RWPE2 (cell line): ENCODE measurements around the gene CIB4.

Experiments used
- ATAC-seq: fragments of 200-7000 bp; cut with Tn5 transposase; 3 replicates; pipeline ENCODE4 v1.9.1; 2021; ENCODE audit warnings: low read depth
- DNase-seq: peaks from one replicate; pipeline ENCODE4 v3.0.0-alpha.2; 2020; ENCODE audit warnings: low spot score
- H3K27ac ChIP-seq: fragments of 450-650 bp; 2 replicates; pipeline ENCODE4 v1.5.1; 2017; ENCODE audit warnings: mild to moderate bottlenecking; ENCODE audit not compliant: poor library complexity, severe bottlenecking
- H3K27me3 ChIP-seq: fragments of 250-450 bp; sonication (Bioruptor Pico); 2 replicates; pipeline ENCODE4 v1.5.1; 2021; ENCODE audit warnings: mild to moderate bottlenecking, moderate library complexity; ENCODE audit not compliant: insufficient read depth, poor library complexity, severe bottlenecking
- H3K36me3 ChIP-seq: fragments of 250-450 bp; sonication (Bioruptor Pico); 2 replicates; pipeline ENCODE4 v1.5.1; 2020; ENCODE audit warnings: low read depth, mild to moderate bottlenecking, moderate library complexity
- H3K4me1 ChIP-seq: fragments of 250-450 bp; sonication (Bioruptor Pico); 2 replicates; pipeline ENCODE4 v1.5.1; 2021; ENCODE audit warnings: mild to moderate bottlenecking, moderate library complexity; ENCODE audit not compliant: insufficient read depth, poor library complexity, severe bottlenecking
- H3K4me3 ChIP-seq: fragments of 250-450 bp; sonication (Bioruptor Pico); 2 replicates; pipeline ENCODE4 v1.5.1; 2021; ENCODE audit warnings: mild to moderate bottlenecking, moderate library complexity; ENCODE audit not compliant: severe bottlenecking
- H3K9me3 ChIP-seq: fragments of 250-450 bp; sonication (Bioruptor Pico); 2 replicates; pipeline ENCODE4 v1.5.1; 2021; ENCODE audit warnings: mild to moderate bottlenecking, moderate library complexity; ENCODE audit not compliant: severe bottlenecking
- TF ChIP-seq, protein P1 (sequence below): fragments of 450-650 bp; IDR thresholded peaks from one replicate; pipeline ENCODE4 v1.5.1; 2017; ENCODE audit warnings: mild to moderate bottlenecking, moderate library complexity; ENCODE audit not compliant: poor library complexity, severe bottlenecking

Gene CIB4

DNA sequence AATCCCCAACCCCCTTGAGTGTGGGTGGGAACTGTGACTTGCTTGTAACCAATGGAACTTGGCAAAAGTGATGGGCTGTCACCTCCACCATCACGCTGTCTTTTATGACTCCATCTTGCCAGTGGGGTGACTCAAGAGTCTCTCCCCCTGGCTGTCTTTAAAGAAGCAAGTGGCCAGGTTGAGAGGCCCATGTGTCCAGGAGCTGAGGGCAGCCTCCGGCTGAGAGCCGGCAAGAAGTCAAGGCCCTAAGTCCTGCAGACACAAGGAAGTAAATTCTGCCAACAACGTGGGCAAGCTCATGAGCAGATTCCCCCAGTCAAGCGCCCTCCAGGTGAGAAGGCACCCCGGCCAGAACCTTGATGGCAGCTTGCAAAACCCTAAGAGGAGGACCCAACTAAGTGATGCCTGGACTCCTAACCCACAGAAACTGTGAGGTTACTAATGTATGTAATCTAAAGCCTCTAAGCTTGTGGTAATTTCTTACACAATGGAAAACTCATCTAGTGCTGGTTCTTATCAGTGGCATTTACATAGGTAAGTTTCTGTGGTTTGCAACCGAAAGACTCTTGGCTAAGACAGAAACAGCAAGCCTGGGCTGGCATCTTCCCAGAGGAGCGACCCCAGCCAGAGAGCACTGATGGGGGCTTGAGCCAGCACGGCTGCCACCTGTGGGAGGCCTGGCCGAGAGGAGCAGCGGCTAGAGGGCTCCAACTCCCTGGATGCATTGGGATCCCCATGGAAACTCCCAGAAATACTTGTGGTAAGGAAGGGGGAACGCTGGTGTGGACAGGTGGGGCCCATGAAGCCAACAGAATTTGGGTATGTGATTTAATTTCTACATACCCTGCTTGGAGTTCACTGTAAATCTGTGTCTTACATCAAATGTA, 49.3 kb downstream of the CIB4 start:
- DNase-seq (no peak), ATAC-seq (no peak)
- H3K27me3 ChIP-seq, result peaks cover 8% of the 10 kb centered on the region
- H3K27ac ChIP-seq, result no peak overlapping the region
- H3K36me3 ChIP-seq, result no peaks in the 10 kb centered on the region
- H3K9me3 ChIP-seq, result no peaks in the 10 kb centered on the region
- H3K4me3 ChIP-seq, result no peak overlapping the region
- TF ChIP-seq, protein P1, sequence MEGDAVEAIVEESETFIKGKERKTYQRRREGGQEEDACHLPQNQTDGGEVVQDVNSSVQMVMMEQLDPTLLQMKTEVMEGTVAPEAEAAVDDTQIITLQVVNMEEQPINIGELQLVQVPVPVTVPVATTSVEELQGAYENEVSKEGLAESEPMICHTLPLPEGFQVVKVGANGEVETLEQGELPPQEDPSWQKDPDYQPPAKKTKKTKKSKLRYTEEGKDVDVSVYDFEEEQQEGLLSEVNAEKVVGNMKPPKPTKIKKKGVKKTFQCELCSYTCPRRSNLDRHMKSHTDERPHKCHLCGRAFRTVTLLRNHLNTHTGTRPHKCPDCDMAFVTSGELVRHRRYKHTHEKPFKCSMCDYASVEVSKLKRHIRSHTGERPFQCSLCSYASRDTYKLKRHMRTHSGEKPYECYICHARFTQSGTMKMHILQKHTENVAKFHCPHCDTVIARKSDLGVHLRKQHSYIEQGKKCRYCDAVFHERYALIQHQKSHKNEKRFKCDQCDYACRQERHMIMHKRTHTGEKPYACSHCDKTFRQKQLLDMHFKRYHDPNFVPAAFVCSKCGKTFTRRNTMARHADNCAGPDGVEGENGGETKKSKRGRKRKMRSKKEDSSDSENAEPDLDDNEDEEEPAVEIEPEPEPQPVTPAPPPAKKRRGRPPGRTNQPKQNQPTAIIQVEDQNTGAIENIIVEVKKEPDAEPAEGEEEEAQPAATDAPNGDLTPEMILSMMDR, result no peak
- peaks cover 3% of the 10 kb centered on the region for H3K4me1 ChIP-seq

DNA sequence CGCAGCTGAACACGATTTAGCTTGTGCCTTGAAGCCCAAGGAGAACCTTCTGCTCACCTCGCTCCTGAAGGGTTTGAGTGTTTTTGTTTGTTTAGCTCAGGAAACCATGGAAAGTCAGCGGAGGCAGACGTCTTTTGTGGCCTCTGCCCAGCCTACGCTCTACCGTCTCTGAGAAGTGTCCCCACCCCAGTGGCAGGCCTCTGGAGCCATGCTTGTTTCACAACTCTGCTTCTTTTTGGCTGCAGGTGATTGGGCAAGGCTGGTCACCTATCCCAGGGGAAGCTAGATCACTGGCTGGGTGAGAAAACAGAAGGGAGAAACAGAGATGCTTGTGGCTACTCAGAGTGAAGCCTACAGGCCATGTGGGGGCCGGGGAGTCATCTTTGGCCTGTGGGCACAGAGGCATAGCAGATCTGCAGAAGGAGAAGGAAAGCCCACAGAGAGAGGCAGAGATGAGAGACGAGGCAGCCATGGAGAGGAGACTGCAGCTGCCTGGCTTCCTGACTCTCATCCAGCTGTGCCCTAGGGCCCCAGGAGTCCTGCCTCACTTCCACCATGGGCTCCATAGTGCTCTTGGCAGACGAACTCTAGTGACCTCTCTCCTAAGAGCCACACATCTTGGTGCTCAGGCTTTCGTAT, 50.1 kb downstream of the CIB4 start:
- Histone ChIP-seq H3K4me3 (no peak overlapping the region), H3K27me3 (peaks cover 8% of the 10 kb centered on the region), H3K36me3 (no peaks in the 10 kb centered on the region), H3K27ac (no peak overlapping the region), H3K4me1 (no peaks in the 10 kb centered on the region), H3K9me3 (no peaks in the 10 kb centered on the region)
- no peak for ATAC-seq
- DNase-seq, result no peak
- TF ChIP-seq, protein P1, result no peak

DNA sequence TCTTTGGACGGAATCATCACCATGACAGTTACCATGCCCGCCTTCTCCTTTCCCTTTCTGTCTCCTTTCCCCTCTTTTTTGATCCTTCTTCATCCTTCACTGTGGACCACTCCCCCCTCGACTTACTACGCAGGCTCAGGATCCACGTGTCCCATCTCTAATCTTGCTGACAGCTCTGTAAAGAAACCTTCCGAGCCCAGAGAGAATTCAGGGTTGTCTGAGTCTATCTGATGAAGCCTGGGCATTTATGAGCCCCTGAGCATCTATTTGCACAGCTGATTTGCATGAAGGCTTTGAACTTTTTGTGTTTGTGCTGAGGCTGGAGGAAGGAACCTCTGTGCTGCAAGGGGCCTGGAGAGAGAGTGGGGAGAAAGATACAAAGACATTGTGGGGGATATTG, 50.7 kb downstream of the CIB4 start:
- H3K4me3 ChIP-seq, result no peak overlapping the region
- ATAC-seq (no peak), DNase-seq (no peak)
- no peaks in the 10 kb centered on the region for H3K36me3 ChIP-seq
- no peak overlapping the region for H3K27ac ChIP-seq
- H3K9me3 ChIP-seq, result no peaks in the 10 kb centered on the region
- no peaks in the 10 kb centered on the region for H3K4me1 ChIP-seq
- peaks cover 8% of the 10 kb centered on the region for H3K27me3 ChIP-seq
- TF ChIP-seq, protein P1, result no peak

DNA sequence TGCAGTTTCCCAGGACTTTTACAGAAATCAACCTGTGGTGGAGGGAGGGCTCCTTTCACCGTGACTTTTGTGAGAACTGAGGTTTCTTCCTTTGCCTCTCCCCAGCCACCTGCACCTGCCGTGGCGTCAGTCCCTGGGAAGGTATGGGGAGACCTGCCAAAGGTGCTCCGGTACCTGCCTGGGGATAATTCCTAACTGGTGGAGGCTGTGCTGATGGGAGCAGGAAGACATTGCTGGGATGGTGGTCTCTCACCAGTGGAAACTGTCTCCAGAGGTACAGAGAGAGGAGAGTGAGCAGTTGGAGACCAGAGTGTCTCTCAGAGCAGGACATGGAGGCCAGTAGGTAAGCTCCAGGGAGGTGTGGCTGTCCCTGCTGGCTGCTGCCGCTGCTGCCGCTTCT, 52.6 kb downstream of the CIB4 start:
- H3K4me3 ChIP-seq, result no peak overlapping the region
- no peak overlapping the region for H3K27ac ChIP-seq
- ATAC-seq (no peak), DNase-seq (no peak)
- H3K27me3 ChIP-seq, result peaks cover 8% of the 10 kb centered on the region
- H3K36me3 ChIP-seq, result no peaks in the 10 kb centered on the region
- no peaks in the 10 kb centered on the region for H3K4me1 ChIP-seq
- TF ChIP-seq, protein P1, result no peak
- H3K9me3 ChIP-seq, result no peaks in the 10 kb centered on the region

DNA sequence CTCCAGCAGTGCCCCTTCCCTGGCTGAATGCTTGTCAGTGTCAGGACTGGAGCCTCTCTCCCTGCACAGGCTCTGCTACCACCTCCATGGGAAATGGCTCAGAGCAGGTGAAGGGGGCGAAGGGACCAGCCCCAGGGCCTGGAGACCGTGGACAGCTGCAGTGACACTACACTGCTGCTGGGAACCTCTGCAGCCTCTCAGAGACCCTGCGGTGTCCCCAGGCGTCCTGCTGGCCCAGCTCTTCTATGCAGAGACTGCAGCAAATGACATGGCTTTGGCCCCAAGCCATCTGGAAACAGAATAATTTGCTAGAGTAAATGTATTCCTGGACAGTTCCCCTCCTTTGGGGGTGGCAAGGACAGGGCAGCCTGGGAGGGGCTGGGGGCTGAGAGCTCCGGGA, 53.2 kb downstream of the CIB4 start:
- Histone ChIP-seq H3K27ac (no peak overlapping the region), H3K27me3 (peaks cover 8% of the 10 kb centered on the region), H3K4me3 (no peak overlapping the region), H3K36me3 (no peaks in the 10 kb centered on the region), H3K9me3 (no peaks in the 10 kb centered on the region), H3K4me1 (no peaks in the 10 kb centered on the region)
- TF ChIP-seq, protein P1, result no peak
- no peak for ATAC-seq
- no peak for DNase-seq
